Pancreas (tissue), 10 donors: ENCODE results near the gene FARP1. TPM values are rescaled to one million over a fixed set of nuclear protein-coding genes. Genes with fewer than 3 reads are reported as not detected.

Source experiments
- ATAC-seq, 4 donors: fragments of 200-7000 bp; cut with Tn5 transposase; one replicate each; pipeline versions ENCODE4 v1.8.0 to v1.9.1; 2020; ENCODE audit warnings: mild to moderate bottlenecking in 4 of 4, moderate library complexity in 4 of 4
- DNase-seq, 6 donors: peaks; one replicate each; pipeline ENCODE4 v3.0.0-alpha.2; 2020
- FAIRE-seq: peaks from 2 replicates; lab custom pipeline; 2012; peaks lifted over from hg19 to GRCh38; lab: Jason Lieb, UNC
- H3K27ac ChIP-seq, 4 donors: fragments of 200-600 bp; sonication (generic); 1 replicate in 3 of 4; 2 replicates in 1 of 4; pipeline versions ENCODE4 v1.5.0 to v1.8.0; 2020
- H3K27me3 ChIP-seq, 4 donors: fragments of 200-600 bp; one replicate each; pipeline ENCODE4 v1.8.0; 2021
- H3K36me3 ChIP-seq, 3 donors: fragments of 200-600 bp; sonication (generic) in 1 of 3; one replicate each; pipeline versions ENCODE4 v1.5.0 to v1.8.0; 2020 to 2021
- H3K4me1 ChIP-seq, 3 donors: fragments of 200-600 bp; one replicate each; pipeline ENCODE4 v1.8.0; 2021
- H3K4me3 ChIP-seq, 4 donors: fragments of 200-600 bp; sonication (generic) in 2 of 4; one replicate each; pipeline versions ENCODE4 v1.5.0 to v1.8.0; 2020 to 2021
- H3K9me3 ChIP-seq, 4 donors: fragments of 200-600 bp; one replicate each; pipeline ENCODE4 v1.8.0; 2021
- WGBS, 2 donors: extraction: QIAGEN DNeasy Blood & Tissue Kit; methylation state at CpG; one replicate each; pipeline ENCODE4 v1.1.7; 2013; 5-methylcytosine and 5-hydroxymethylcytosine counted together
- intact Hi-C, 3 donors: fragments of 100-400 bp; cut with DNase I; formaldehyde crosslinking; loops; one replicate each; pipeline versions ENCODE4 v1.11.1 to v1.14.2; 2022
- polyA plus RNA-seq, 2 donors: library from polyadenylated mRNA; stranded (reverse); fragments of 200-250 nt; gene quantifications; one replicate each; pipeline ENCODE4 v1.2.3, GENCODE V29; 2013
- total RNA-seq, 6 donors: library from RNA; stranded (reverse); fragmentation: NEBNext Ultra II Directional in 4 of 6; extraction: Animal tissue kit (Norgen Biotek cat#: 25700) in 4 of 6; gene quantifications; one replicate each; pipeline versions ENCODE4 v1.2.1 to v1.2.4, GENCODE V29; 2021 to 2023
- TF ChIP-seq, protein P1 (sequence below), 4 donors: fragments of 200-600 bp; sonication (generic) in 3 of 4; IDR thresholded peaks; one replicate each; pipeline versions ENCODE4 v1.5.0 to v1.8.0; 2021; ENCODE audit warnings: antibody characterized with exemption in 4 of 4
- donor health status: healthy with polysubstance abuse.
- donor health status: DM: no; HTN: no; CAD: no; lungs with moderate emphysema.
- donor health status: DM: no; HTN: no; CAD: no.
- donor health status: control.
- donor health status: control.
- donor health status: Bipolar disorder and iron deficiency.
- donor health status: DM: yes; HTN: yes; CAD: no.
- donor health status: DM: no; HTN: no; CAD: no.
- donor health status: DM: no; HTN: no; CAD: no.
- donor health status: DM: yes; HTN: yes; CAD: no.

The FARP1 gene
- total and polyA plus RNA-seq, 8 donors, result 30.8 to 95.1 (median 56.0) TPM

- Histone ChIP-seq H3K27ac (peak overlapping the region in 2 of 4 donors; percentile 27 to 38), H3K4me3 (no peak overlapping the region), H3K9me3 (no peaks in the 10 kb centered on the region), H3K4me1 (peaks cover 4 to 24% (median 22%) of the 10 kb centered on the region in 3 donors), H3K27me3 (no peaks in the 10 kb centered on the region), H3K36me3 (peaks cover 0 to 12% (median 0%) of the 10 kb centered on the region in 3 donors)
- no peak for FAIRE-seq
- DNase-seq, result no peak
- no peak for ATAC-seq
- TF ChIP-seq, protein P1, sequence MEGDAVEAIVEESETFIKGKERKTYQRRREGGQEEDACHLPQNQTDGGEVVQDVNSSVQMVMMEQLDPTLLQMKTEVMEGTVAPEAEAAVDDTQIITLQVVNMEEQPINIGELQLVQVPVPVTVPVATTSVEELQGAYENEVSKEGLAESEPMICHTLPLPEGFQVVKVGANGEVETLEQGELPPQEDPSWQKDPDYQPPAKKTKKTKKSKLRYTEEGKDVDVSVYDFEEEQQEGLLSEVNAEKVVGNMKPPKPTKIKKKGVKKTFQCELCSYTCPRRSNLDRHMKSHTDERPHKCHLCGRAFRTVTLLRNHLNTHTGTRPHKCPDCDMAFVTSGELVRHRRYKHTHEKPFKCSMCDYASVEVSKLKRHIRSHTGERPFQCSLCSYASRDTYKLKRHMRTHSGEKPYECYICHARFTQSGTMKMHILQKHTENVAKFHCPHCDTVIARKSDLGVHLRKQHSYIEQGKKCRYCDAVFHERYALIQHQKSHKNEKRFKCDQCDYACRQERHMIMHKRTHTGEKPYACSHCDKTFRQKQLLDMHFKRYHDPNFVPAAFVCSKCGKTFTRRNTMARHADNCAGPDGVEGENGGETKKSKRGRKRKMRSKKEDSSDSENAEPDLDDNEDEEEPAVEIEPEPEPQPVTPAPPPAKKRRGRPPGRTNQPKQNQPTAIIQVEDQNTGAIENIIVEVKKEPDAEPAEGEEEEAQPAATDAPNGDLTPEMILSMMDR (IDR thresholded peaks at IDR 0.05), result no peak
- intact Hi-C loops, result loop anchor here in 1 of 3 donors (10.0 kb wide), 1 partner anchor 101 kb away; the partner anchor contains the start of gene STK24
- WGBS, 2 donors, result 79 to 88% methylated on average over 10 of the region's 10 CpGs
Observed at GRCh38 chr13:98474292-98474691, 331.4 kb downstream of the FARP1 start.

- ATAC-seq, result no peak
- Histone ChIP-seq H3K4me3 (no peak overlapping the region), H3K9me3 (no peaks in the 10 kb centered on the region), H3K4me1 (peaks cover 4 to 24% (median 22%) of the 10 kb centered on the region in 3 donors), H3K27ac (peak overlapping the region in 1 of 4 donors; percentile 67), H3K36me3 (peaks cover 0 to 12% (median 0%) of the 10 kb centered on the region in 3 donors), H3K27me3 (no peaks in the 10 kb centered on the region)
- 89 to 91% methylated on average over 24 of the region's 24 CpGs for WGBS, 2 donors
- intact Hi-C loops, result loop anchor here in 1 of 3 donors (10.0 kb wide), 1 partner anchor 100 kb away; the partner anchor contains the start of gene STK24
- TF ChIP-seq, protein P1 (IDR thresholded peaks at IDR 0.05), result no peak
- no peak for FAIRE-seq
- DNase-seq, result no peak
Observed at GRCh38 chr13:98474761-98475160, 331.9 kb downstream of the FARP1 start.

- intact Hi-C loops, result loop anchor here in 1 of 3 donors (10.0 kb wide), 1 partner anchor 99 kb away; the partner anchor contains the start of gene STK24
- no peak overlapping the region for H3K4me3 ChIP-seq
- H3K27ac ChIP-seq, result peak overlapping the region in 3 of 4 donors; percentile 39 to 67 (median 64)
- ATAC-seq (peak in 1 of 4 donors; percentile 17), FAIRE-seq (no peak), DNase-seq (no peak)
- WGBS, 2 donors, result 81 to 90% methylated on average over 13 of the region's 13 CpGs
- no peaks in the 10 kb centered on the region for H3K27me3 ChIP-seq
- TF ChIP-seq, protein P1 (IDR thresholded peaks at IDR 0.05), result no peak
- H3K9me3 ChIP-seq, result no peaks in the 10 kb centered on the region
- peaks cover 0 to 12% (median 0%) of the 10 kb centered on the region in 3 donors for H3K36me3 ChIP-seq
- H3K4me1 ChIP-seq, result peaks cover 4 to 24% (median 22%) of the 10 kb centered on the region in 3 donors
Observed at GRCh38 chr13:98475522-98475921, 332.6 kb downstream of the FARP1 start.

DNA sequence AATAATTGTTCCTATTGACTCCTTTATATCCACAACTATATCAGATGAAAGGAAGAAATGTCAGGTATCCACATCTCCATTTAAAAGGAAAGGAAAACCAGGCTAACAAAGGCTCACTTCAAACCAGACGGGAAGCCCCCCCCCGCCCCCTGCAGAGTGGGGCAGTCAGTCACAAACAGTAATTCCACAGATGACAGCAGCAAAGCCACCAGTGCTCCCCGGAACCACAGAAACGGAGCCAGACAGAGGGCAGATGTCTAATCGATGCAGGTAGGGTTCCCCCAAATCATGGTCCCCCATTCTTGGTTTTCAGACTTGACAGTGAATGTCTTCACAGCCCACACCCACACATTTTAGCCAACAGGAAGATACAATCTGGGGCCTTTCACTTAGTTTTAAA is 333.2 kb downstream of the FARP1 start:
- H3K9me3 ChIP-seq, result no peaks in the 10 kb centered on the region
- 52 to 55% methylated on average over 5 of the region's 5 CpGs for WGBS, 2 donors
- peak overlapping the region; percentile 18 to 67 (median 44) for H3K27ac ChIP-seq
- peak in 3 of 4 donors; percentile 13 to 38 (median 16) for ATAC-seq
- DNase-seq, result peak in 1 of 6 donors; percentile 32
- no peak overlapping the region for H3K4me3 ChIP-seq
- no peaks in the 10 kb centered on the region for H3K27me3 ChIP-seq
- H3K4me1 ChIP-seq, result peaks cover 4 to 27% (median 25%) of the 10 kb centered on the region in 3 donors
- no peak for FAIRE-seq
- H3K36me3 ChIP-seq, result peaks cover 0 to 9% (median 0%) of the 10 kb centered on the region in 3 donors
- intact Hi-C loops, result loop anchor here in 1 of 3 donors (10.0 kb wide), 1 partner anchor 99 kb away; the partner anchor contains the start of gene STK24
- TF ChIP-seq, protein P1 (IDR thresholded peaks at IDR 0.05), result no peak

DNA sequence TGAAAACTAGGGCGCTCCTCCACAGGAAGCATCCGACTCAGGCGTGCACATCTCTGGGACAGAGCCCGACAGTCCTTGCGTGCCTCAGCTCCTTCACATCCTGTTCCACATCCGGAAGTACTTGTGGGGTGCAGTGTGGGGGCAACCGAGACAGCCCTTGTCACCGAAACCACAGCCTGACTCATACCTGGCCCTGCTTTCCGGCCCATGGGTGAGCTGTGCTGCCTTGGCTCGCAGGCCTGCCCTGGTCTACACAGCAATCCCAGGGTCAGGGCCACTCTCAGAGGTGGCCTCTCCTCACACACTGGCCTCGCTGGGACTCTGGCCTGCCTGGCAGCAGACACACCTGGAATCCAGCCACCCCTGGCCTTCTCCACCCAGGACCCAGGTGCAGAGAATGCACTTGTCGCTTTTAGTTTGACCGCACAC is 333.7 kb downstream of the FARP1 start:
- H3K36me3 ChIP-seq, result peaks cover 0 to 6% (median 0%) of the 10 kb centered on the region in 3 donors
- ATAC-seq, result peak; percentile 42 to 80 (median 60)
- H3K27me3 ChIP-seq, result no peaks in the 10 kb centered on the region
- peaks cover 8 to 32% (median 29%) of the 10 kb centered on the region in 3 donors for H3K4me1 ChIP-seq
- FAIRE-seq, result no peak
- TF ChIP-seq, protein P1 (IDR thresholded peaks at IDR 0.05), result no peak
- WGBS, 2 donors, result 41 to 52% methylated on average over 13 of the region's 13 CpGs
- no peak overlapping the region for H3K4me3 ChIP-seq
- H3K27ac ChIP-seq, result peak overlapping the region; percentile 18 to 67 (median 44)
- peak in 5 of 6 donors; percentile 39 to 79 (median 49) for DNase-seq
- H3K9me3 ChIP-seq, result no peaks in the 10 kb centered on the region
- intact Hi-C loops, result loop anchor here in 1 of 3 donors (10.0 kb wide), 1 partner anchor 98 kb away; the partner anchor contains the start of gene STK24
